ENCODE data around the gene PTGER1. TPM values are rescaled to one million over a fixed set of nuclear protein-coding genes. Genes with fewer than 3 reads are reported as not detected.

PTGER1 gene
- total and polyA plus RNA-seq, 2 of the 13 experiments (the other 11 are each of a cell fraction or from before 2014, with no cell fraction given), result 0.13 TPM; not detected in 1

DNA sequence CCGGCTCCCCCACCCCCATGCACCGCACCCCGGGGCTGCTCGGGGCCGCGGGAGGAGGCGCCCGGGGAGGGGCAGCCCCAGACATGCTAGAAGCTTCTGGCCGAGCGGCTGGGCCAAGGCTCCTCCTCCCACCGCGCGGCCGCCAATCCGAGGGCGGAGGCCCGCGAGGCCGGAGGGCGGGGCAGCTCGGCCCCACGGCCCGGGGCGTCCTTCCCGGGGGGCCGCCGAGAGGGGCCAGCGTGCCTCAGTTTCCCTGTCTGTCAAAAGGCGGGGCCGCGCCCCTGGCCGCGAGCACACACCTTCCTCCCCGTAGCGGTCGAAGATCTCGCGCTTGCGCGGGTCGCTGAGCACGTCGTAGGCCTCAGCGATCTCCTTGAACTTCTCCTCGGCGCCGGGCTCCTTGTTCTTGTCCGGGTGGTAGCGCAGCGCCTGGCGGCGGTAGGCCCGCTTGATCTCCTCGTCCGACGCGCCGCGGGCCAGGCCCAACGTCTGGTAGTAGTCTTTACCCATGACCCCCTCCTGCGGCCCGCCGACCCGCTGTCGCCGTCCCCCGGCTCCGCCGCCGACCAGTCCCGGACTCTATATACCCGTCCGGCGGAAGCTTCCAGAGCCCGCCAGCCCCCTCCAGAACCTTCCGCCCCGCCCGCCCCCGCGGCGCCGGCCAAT, 42.8 kb upstream of the PTGER1 start, which contains the start of gene DNAJB1 (continued):
- TF ChIP-seq, protein P1, sequence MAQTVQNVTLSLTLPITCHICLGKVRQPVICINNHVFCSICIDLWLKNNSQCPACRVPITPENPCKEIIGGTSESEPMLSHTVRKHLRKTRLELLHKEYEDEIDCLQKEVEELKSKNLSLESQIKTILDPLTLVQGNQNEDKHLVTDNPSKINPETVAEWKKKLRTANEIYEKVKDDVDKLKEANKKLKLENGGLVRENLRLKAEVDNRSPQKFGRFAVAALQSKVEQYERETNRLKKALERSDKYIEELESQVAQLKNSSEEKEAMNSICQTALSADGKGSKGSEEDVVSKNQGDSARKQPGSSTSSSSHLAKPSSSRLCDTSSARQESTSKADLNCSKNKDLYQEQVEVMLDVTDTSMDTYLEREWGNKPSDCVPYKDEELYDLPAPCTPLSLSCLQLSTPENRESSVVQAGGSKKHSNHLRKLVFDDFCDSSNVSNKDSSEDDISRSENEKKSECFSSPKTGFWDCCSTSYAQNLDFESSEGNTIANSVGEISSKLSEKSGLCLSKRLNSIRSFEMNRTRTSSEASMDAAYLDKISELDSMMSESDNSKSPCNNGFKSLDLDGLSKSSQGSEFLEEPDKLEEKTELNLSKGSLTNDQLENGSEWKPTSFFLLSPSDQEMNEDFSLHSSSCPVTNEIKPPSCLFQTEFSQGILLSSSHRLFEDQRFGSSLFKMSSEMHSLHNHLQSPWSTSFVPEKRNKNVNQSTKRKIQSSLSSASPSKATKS (CRISPR knock-in tag; IDR thresholded peaks at IDR 0.05), result no peak; the same call in 1 of the 2 replicates
- TF ChIP-seq SMAD1 (CRISPR knock-in tag; IDR thresholded peaks at IDR 0.05; ENCODE audit: borderline replicate concordance, low read depth), result peak; percentile 83; the same call in 1 of the 2 replicates
- TF ChIP-seq MIXL1 (CRISPR knock-in tag; IDR thresholded peaks at IDR 0.05), result 0 out of 2 replicates have a peak, but pooled peaks have one; percentile 22
- no peak for TF ChIP-seq KDM6A (CRISPR knock-in tag; IDR thresholded peaks at IDR 0.05; ENCODE audit: low read depth)
- TF ChIP-seq TMF1 (CRISPR knock-in tag; IDR thresholded peaks at IDR 0.05; ENCODE audit: low read depth), result no peak
- no peak; the same call in none of the 2 replicates for TF ChIP-seq THAP11 (CRISPR knock-in tag; IDR thresholded peaks at IDR 0.05)
- TF ChIP-seq ZNF274 (CRISPR knock-in tag; IDR thresholded peaks at IDR 0.05), result no peak
- TF ChIP-seq ZNF343 (CRISPR knock-in tag; IDR thresholded peaks at IDR 0.05), result peak; percentile 50; the same call in 1 of the 2 replicates
- TF ChIP-seq NRL (CRISPR knock-in tag; IDR thresholded peaks at IDR 0.05; ENCODE audit: borderline replicate concordance), result no peak; the same call in 1 of the 2 replicates
- peak; percentile 39; the same call in 1 of the 2 replicates for TF ChIP-seq ZNF546 (CRISPR knock-in tag; conservative IDR thresholded peaks at IDR 0.05)
- peak; percentile 38; the same call in 1 of the 2 replicates for TF ChIP-seq HDAC2 (CRISPR knock-in tag; IDR thresholded peaks at IDR 0.05)
- no peak for TF ChIP-seq ZNF124 (CRISPR knock-in tag; IDR thresholded peaks at IDR 0.05)
- TF ChIP-seq SOX5 (CRISPR knock-in tag; IDR thresholded peaks at IDR 0.05; ENCODE audit: borderline replicate concordance), result no peak
- TF ChIP-seq SP4 (CRISPR knock-in tag; IDR thresholded peaks at IDR 0.05), result peak; percentile 30; the same call in 1 of the 2 replicates
- TF ChIP-seq RAD51 (IDR thresholded peaks at IDR 0.05; ENCODE audit: borderline replicate concordance), result no peak
- TF ChIP-seq POLR2A (IDR thresholded peaks at IDR 0.05; ENCODE audit: insufficient read depth in 1 of 2, low read depth in 2 of 2, low read length in 2 of 2), result peak; percentile 94 to 98
- TF ChIP-seq ZNF207 (IDR thresholded peaks at IDR 0.05; ENCODE audit: borderline replicate concordance), result no peak
- TF ChIP-seq FOXP1 (IDR thresholded peaks at IDR 0.05), result no peak
- no peak for TF ChIP-seq FOXP1 (CRISPR knock-in tag; IDR thresholded peaks at IDR 0.05)
- TF ChIP-seq, protein P2, sequence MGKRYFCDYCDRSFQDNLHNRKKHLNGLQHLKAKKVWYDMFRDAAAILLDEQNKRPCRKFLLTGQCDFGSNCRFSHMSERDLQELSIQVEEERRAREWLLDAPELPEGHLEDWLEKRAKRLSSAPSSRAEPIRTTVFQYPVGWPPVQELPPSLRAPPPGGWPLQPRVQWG (CRISPR knock-in tag; IDR thresholded peaks at IDR 0.05; ENCODE audit: borderline replicate concordance, low read depth), result no peak
- no peak for TF ChIP-seq NR2F6 (IDR thresholded peaks at IDR 0.05)
- no peak for TF ChIP-seq NR2F6 (CRISPR knock-in tag; IDR thresholded peaks at IDR 0.05)
- TF ChIP-seq RFX1 (IDR thresholded peaks at IDR 0.05), result no peak
- no peak for TF ChIP-seq ZFP62 (CRISPR knock-in tag; IDR thresholded peaks at IDR 0.05)
- TF ChIP-seq ZZZ3 (CRISPR knock-in tag; IDR thresholded peaks at IDR 0.05; ENCODE audit: borderline replicate concordance), result no peak
- TF ChIP-seq, protein P3, sequence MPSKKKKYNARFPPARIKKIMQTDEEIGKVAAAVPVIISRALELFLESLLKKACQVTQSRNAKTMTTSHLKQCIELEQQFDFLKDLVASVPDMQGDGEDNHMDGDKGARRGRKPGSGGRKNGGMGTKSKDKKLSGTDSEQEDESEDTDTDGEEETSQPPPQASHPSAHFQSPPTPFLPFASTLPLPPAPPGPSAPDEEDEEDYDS (CRISPR knock-in tag; IDR thresholded peaks at IDR 0.05), result peak; percentile 90
- peak; percentile 52; the same call in 1 of the 2 replicates for TF ChIP-seq ZNF761 (CRISPR knock-in tag; conservative IDR thresholded peaks at IDR 0.05)
- TF ChIP-seq NR0B2 (CRISPR knock-in tag; IDR thresholded peaks at IDR 0.05), result peak; percentile 60; the same call in 1 of the 2 replicates
- no peak for TF ChIP-seq ZNF839 (CRISPR knock-in tag; IDR thresholded peaks at IDR 0.05; ENCODE audit: borderline replicate concordance)
- peak; percentile 80; the same call in 1 of the 2 replicates for TF ChIP-seq ETV6 (CRISPR knock-in tag; conservative IDR thresholded peaks at IDR 0.05)
- no peak; the same call in 1 of the 2 replicates for TF ChIP-seq HNRNPL (IDR thresholded peaks at IDR 0.05; ENCODE audit: low read depth, low read length)
- 0 out of 2 replicates have a peak, but pooled peaks have one; percentile 41 for TF ChIP-seq ZFP41 (CRISPR knock-in tag; IDR thresholded peaks at IDR 0.05; ENCODE audit: borderline replicate concordance)
